ENCODE results near the gene PSMD1.
"Not testable (repeated sequence)": the region's sequence is repeated elsewhere in the genome, so short reads cannot be mapped to it uniquely, and the experiment has no call there.

Gene PSMD1

DNA sequence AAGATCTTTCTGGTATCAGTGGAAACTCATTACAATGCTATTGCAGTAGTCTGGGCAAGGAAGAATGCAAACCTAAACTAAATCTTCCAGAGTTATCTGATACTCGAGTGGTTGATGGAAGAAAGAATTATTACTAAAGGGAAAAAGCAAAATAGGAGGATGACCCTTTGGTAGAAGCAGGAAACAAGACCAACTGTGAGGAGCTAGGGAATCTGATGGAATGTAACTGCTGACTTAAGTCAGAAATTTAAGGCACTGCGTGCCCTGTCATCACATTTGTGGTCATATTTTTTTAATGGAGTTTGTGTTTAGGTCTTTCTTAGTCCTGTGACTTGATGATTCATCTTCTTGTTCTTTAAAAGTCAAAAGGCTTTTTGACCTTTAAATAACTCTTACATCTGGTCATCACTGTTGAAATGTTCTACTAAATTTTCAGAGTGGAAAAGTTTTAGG is 105.2 kb downstream of the PSMD1 start:
- TF ChIP-seq ZNF274 (IDR thresholded peaks at IDR 0.05; ENCODE audit: low read depth, low read length), result no peak
- no peak overlapping the region for H3K4me3 ChIP-seq (ENCODE audit: low read length)

GRCh38 chr2:231163011-231163410 is 106.3 kb downstream of the PSMD1 start:
- TF ChIP-seq ZNF274 (IDR thresholded peaks at IDR 0.05; ENCODE audit: low read depth, low read length), result no peak
- H3K4me3 ChIP-seq (ENCODE audit: low read length), result no peak overlapping the region

- no peak for TF ChIP-seq ZNF274 (IDR thresholded peaks at IDR 0.05; ENCODE audit: low read depth, low read length)
- H3K4me3 ChIP-seq (ENCODE audit: low read length), result no peak overlapping the region
Measured at GRCh38 chr2:231163414-231164095, 106.9 kb downstream of the PSMD1 start.

GRCh38 chr2:231167745-231168459 is 111.2 kb downstream of the PSMD1 start:
- no peak overlapping the region for H3K4me3 ChIP-seq (ENCODE audit: low read length)
- TF ChIP-seq ZNF274 (IDR thresholded peaks at IDR 0.05; ENCODE audit: low read depth, low read length), result no peak

GRCh38 chr2:231168460-231169139 is 111.9 kb downstream of the PSMD1 start:
- no peak for TF ChIP-seq ZNF274 (IDR thresholded peaks at IDR 0.05; ENCODE audit: low read depth, low read length)
- no peak overlapping the region for H3K4me3 ChIP-seq (ENCODE audit: low read length)

DNA sequence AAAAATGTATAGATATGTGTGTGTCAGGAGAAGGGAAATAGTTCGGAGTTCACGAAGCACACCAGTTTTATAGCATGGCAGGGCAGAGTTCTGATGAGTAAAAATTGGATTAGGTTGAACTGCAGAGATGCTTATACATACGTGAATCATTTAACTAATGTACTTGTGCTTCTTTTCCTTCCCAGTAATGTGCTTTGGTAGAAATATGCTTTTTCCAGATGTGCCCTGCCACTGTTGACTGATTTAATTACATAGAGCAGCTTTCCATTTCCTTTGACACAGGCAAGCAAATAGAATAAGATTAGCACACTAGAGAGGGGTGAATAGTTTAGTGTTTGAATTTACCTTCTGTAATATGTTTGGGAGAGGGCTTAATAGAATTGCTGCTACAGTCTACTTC is 112.8 kb downstream of the PSMD1 start:
- no peak overlapping the region for H3K4me3 ChIP-seq (ENCODE audit: low read length)
- no peak for TF ChIP-seq ZNF274 (IDR thresholded peaks at IDR 0.05; ENCODE audit: low read depth, low read length)

DNA sequence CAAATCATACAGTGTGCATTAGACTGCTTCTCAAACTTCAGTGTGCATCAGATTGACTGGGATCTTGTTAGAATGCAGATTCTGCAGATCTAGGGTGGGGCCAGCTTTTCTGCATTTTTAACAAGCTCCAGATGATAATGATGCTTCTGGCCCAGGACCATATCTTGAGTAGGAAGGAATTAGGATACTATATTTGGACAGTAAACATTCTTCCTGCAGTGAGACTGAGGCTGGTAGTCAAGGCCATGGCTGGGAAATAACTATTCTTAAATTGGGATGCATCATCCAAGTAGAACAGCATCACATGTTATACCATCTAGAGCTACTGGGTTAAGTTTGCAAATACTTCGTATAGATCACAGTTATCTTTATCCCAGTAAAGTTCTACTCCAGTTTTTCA is 113.4 kb downstream of the PSMD1 start:
- H3K4me3 ChIP-seq (ENCODE audit: low read length), result no peak overlapping the region
- no peak for TF ChIP-seq ZNF274 (IDR thresholded peaks at IDR 0.05; ENCODE audit: low read depth, low read length)

DNA sequence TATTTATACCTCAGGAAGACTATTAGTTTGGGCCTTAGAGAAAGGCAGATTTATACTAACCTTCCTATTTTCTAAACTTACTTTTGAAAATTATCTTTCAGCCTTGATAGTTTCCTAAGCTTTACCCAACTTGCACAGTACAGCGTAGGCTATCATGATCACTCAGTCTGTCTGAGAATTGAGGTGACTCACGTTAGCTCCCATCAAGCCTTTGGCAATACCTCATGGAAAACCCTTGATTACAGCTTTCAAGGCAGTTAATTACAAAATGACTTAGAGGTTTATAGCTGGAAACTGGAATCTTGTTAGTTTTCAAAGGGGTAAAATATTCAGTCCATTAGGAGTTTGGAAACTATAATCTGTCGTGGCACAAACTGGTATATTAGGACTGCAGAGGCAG is 115.4 kb downstream of the PSMD1 start:
- no peak for TF ChIP-seq ZNF274 (IDR thresholded peaks at IDR 0.05; ENCODE audit: low read depth, low read length)
- H3K4me3 ChIP-seq (ENCODE audit: low read length), result no peak overlapping the region

- TF ChIP-seq ZNF274 (IDR thresholded peaks at IDR 0.05; ENCODE audit: low read depth, low read length), result no peak
- no peak overlapping the region for H3K4me3 ChIP-seq (ENCODE audit: low read length)
Measured at GRCh38 chr2:231174211-231174651, 117.6 kb downstream of the PSMD1 start.

DNA sequence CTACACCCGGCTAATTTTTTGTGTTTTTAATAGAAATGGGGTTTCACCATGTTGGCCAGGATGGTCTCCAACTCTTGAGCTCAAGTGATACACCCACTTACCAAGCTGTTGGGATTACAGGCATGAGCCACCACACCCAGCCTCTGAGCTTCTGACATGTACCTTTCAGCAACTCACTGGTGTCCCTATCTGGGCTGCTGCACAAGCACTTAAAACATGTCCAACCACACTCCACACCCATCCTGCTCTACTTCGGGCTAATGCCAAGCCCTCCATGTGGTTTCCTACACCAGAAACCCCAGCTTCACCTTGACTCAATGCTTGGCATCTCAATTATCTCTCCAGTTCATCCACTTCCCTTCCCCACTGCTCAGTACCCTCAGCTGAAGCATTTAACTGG is 119.4 kb downstream of the PSMD1 start:
- TF ChIP-seq ZNF274 (IDR thresholded peaks at IDR 0.05; ENCODE audit: low read depth, low read length), result no peak
- H3K4me3 ChIP-seq (ENCODE audit: low read length), result no peak overlapping the region

DNA sequence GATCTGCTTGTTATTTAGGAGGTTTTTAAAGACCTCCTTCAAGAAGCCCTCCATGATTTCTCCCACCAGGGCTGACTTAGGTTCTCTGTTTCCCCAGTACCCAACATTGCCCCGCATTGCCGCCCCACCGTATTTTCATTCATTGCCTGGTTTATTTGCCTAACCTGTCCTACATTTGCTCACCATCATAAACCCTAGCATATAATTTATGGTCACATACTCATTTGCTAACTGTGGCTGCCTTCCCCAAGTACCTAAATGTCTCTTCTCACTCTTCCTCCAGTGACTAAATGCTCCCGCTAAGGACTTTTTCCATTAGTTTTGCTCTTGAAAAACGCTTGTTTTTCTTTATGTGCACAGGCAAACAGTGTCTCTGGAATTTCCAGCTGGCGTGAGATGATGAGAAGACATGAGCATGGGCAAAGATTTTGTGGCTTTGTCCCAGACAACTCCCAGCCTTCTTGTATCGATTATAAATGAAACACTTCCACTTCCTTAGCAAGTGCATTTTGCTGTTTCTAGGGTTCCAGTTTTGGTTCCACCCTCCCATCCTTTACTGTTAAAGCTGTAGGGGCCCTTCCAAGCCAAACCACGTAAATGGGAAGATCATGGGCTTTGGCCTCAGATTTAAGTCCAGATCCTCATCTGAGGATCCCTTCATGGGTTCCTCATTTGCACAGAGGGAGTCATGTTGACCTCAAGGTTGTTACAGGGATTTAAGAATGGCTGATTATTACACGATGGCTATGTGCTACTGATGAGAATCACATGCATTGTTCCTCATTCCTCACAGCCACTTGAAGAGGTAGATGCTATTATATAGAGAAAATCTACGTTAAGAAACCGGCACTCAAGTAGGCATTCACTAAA is 120.7 kb downstream of the PSMD1 start:
- TF ChIP-seq ZNF274 (IDR thresholded peaks at IDR 0.05; ENCODE audit: low read depth, low read length), result no peak
- H3K4me3 ChIP-seq (ENCODE audit: low read length), result no peak overlapping the region

DNA sequence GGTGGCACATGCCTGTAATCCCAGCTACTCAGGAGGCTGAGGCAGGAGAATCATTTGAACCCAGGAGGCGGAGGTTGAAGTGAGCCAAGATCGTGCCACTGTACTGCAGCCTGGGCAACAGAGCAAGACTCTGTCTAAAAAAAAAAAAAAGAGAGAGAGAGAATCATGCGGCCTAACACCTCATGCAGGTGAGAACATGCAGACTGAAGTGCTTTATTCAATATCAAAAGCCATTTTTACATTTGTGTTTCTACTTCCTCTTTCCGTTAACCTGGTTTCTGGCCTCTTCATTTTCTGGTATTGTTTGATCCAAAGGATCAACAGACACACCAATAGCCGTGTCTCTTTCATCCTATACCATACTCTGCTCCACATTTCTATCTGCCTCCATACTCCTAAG is 122.1 kb downstream of the PSMD1 start:
- H3K4me3 ChIP-seq (ENCODE audit: low read length), result not testable (repeated sequence)

DNA sequence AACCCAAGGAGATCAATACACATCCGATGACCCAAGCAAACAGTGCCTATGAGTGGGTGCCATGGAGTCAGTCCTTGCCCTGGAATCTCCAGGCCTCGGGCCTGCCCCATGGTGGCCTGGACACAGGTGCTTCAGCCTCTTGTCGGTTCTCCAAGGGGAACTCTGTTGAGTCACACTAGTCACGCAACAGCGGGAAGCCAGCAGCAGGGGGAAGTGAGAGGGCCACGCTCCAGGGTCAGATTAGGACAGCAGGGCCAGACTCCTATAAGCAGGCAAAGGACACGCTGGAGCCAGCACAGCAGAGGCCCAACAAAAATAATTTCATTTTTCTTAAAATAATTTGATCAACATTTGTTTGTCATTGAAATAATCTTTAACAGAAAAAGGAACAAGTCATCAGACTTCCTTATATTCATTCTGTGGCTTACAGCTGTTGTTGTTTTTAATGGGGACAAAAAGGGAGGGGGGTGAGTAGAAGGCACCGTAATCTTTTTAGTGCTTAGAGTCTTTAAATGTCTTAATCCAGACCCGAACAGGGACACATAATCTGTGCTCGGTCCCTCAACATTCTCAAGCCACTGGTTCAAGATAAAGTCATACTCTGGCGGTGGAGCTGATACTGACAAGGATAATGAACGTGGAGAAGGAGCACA is 125.3 kb downstream of the PSMD1 start:
- no peak overlapping the region for H3K4me3 ChIP-seq (ENCODE audit: low read length)
- TF ChIP-seq ZNF274 (IDR thresholded peaks at IDR 0.05; ENCODE audit: low read depth, low read length), result no peak

- no peak for TF ChIP-seq ZNF274 (IDR thresholded peaks at IDR 0.05; ENCODE audit: low read depth, low read length)
- H3K4me3 ChIP-seq (ENCODE audit: low read length), result no peak overlapping the region
Measured at GRCh38 chr2:231182513-231182899, 125.8 kb downstream of the PSMD1 start.

Data from GM08714 (cell line).